BLaER1 (cell line): ENCODE measurements around the gene SHTN1.

Source experiments
- H3K27ac ChIP-seq: shearing (Covaris generic); formaldehyde crosslinking; 2 replicates; pipeline ENCODE4 v1.8.1; 2022
- H3K27me3 ChIP-seq: shearing (Covaris generic); formaldehyde crosslinking; 2 replicates; pipeline ENCODE4 v1.8.1; 2022
- H3K36me3 ChIP-seq: shearing (Covaris generic); formaldehyde crosslinking; 2 replicates; pipeline ENCODE4 v1.8.1; 2022
- H3K4me1 ChIP-seq: shearing (Covaris generic); formaldehyde crosslinking; 2 replicates; pipeline ENCODE4 v1.8.1; 2022
- H3K4me2 ChIP-seq: shearing (Covaris generic); formaldehyde crosslinking; 2 replicates; pipeline ENCODE4 v1.8.1; 2022
- H3K4me3 ChIP-seq: shearing (Covaris generic); formaldehyde crosslinking; 2 replicates; pipeline ENCODE4 v1.8.1; 2022
- H3K9ac ChIP-seq: shearing (Covaris generic); formaldehyde crosslinking; 2 replicates; pipeline ENCODE4 v1.8.1; 2022
- H3K9me3 ChIP-seq: shearing (Covaris generic); formaldehyde crosslinking; 2 replicates; pipeline ENCODE4 v1.8.1; 2022
- H4K20me1 ChIP-seq: shearing (Covaris generic); formaldehyde crosslinking; 2 replicates; pipeline ENCODE4 v1.8.1; 2022
- Cebpa-rat ChIP-seq: shearing (Covaris generic); IDR thresholded peaks from 2 replicates; pipeline ENCODE4 v1.8.1; 2022

Gene SHTN1

GRCh38 chr10:116880716-116881482, 124.1 kb downstream of the SHTN1 start:
- H3K9me3 ChIP-seq, result no peaks in the 10 kb centered on the region
- no peaks in the 10 kb centered on the region for H3K36me3 ChIP-seq
- H4K20me1 ChIP-seq, result no peaks in the 10 kb centered on the region
- no peak overlapping the region for H3K4me2 ChIP-seq
- H3K27ac ChIP-seq, result no peak overlapping the region
- no peaks in the 10 kb centered on the region for H3K27me3 ChIP-seq
- no peak overlapping the region for H3K9ac ChIP-seq
- no peaks in the 10 kb centered on the region for H3K4me1 ChIP-seq
- no peak overlapping the region for H3K4me3 ChIP-seq
- TF ChIP-seq Cebpa-rat, result no peak

- H4K20me1 ChIP-seq, result no peaks in the 10 kb centered on the region
- H3K4me1 ChIP-seq, result no peaks in the 10 kb centered on the region
- no peak overlapping the region for H3K9ac ChIP-seq
- no peak overlapping the region for H3K27ac ChIP-seq
- H3K4me2 ChIP-seq, result no peak overlapping the region
- no peak for TF ChIP-seq Cebpa-rat
- H3K27me3 ChIP-seq, result no peaks in the 10 kb centered on the region
- no peak overlapping the region for H3K4me3 ChIP-seq
- no peaks in the 10 kb centered on the region for H3K9me3 ChIP-seq
- no peaks in the 10 kb centered on the region for H3K36me3 ChIP-seq
Measured at GRCh38 chr10:116879817-116880216, 125.2 kb downstream of the SHTN1 start.

- Histone ChIP-seq H3K9me3 (no peaks in the 10 kb centered on the region), H3K27ac (no peak overlapping the region), H4K20me1 (no peaks in the 10 kb centered on the region), H3K4me2 (no peak overlapping the region), H3K27me3 (no peaks in the 10 kb centered on the region), H3K36me3 (no peaks in the 10 kb centered on the region), H3K4me3 (no peak overlapping the region), H3K9ac (no peak overlapping the region), H3K4me1 (no peaks in the 10 kb centered on the region)
- no peak for TF ChIP-seq Cebpa-rat
Measured at GRCh38 chr10:116878123-116878522, 126.9 kb downstream of the SHTN1 start.

DNA sequence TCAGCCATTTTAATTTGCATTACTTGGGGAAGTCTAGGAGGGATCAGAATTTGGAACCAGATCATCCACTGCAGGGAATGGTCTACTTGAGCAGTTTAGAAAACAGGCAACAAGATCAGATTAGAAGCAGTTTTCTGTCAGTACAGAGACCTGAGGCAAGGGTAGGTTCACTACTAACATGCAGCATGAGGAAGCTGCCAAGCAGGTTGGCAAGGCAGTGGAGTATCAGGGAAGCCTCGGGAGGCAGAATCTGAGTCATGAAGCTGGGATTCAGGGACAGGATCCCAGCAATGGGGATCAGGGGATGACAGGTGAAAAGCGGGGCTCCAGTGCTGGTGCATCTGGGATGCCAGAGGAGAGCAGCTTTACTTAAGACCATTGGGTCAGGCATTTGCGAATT, 127.6 kb downstream of the SHTN1 start:
- Histone ChIP-seq H3K27ac (no peak overlapping the region), H3K36me3 (no peaks in the 10 kb centered on the region), H3K4me1 (no peaks in the 10 kb centered on the region), H3K4me3 (no peak overlapping the region), H3K9ac (no peak overlapping the region), H3K9me3 (no peaks in the 10 kb centered on the region), H3K27me3 (no peaks in the 10 kb centered on the region), H3K4me2 (no peak overlapping the region), H4K20me1 (no peaks in the 10 kb centered on the region)
- no peak for TF ChIP-seq Cebpa-rat

DNA sequence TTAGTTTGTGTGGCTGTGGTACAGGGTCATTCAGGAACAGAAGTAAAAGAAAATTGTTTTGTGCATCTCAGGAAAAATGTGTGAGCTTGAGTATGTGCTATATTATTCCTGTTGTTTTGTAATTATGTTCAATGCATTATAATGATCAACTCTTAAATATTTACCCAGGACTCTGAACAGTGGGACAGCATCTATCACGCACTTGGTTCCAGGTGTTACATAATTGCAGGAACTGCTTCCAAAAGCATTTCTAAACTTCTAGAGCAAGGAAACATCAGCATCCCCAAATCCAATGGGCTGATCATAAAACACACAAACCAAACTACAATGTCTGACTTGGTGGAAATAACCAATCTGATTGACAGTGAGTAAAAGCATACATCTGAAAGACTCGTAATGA, 129.1 kb downstream of the SHTN1 start:
- no peak overlapping the region for H3K27ac ChIP-seq
- no peak overlapping the region for H3K4me2 ChIP-seq
- no peaks in the 10 kb centered on the region; the same call in 1 of the 2 replicates for H3K9me3 ChIP-seq
- no peaks in the 10 kb centered on the region for H3K27me3 ChIP-seq
- TF ChIP-seq Cebpa-rat, result no peak
- no peaks in the 10 kb centered on the region for H4K20me1 ChIP-seq
- no peak overlapping the region for H3K9ac ChIP-seq
- no peaks in the 10 kb centered on the region for H3K4me1 ChIP-seq
- no peak overlapping the region for H3K4me3 ChIP-seq
- H3K36me3 ChIP-seq, result no peaks in the 10 kb centered on the region

DNA sequence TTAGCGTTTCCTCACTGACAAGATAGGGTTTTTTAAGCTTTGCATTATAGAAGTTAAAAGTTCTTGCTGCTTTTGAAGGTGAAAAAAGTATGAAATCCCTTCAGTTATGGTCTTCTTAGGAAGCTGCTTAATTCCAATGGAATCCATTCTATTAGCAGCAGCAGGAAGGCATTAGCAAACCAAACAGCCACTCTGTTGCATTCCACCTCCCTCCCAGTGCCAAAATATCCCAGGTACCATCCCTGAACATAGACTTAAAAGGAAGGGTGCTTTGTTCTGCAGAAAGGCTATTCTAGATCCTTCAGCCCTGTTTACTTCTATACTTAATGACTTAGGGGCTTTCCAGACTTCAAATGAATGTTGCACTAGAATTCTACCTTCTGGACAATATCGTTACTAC, 131.9 kb downstream of the SHTN1 start:
- TF ChIP-seq Cebpa-rat, result no peak
- H3K9ac ChIP-seq, result no peak overlapping the region
- H3K9me3 ChIP-seq, result no peaks in the 10 kb centered on the region; the same call in 1 of the 2 replicates
- no peaks in the 10 kb centered on the region for H3K27me3 ChIP-seq
- H3K4me2 ChIP-seq, result no peak overlapping the region
- no peak overlapping the region for H3K4me3 ChIP-seq
- no peaks in the 10 kb centered on the region for H3K4me1 ChIP-seq
- H4K20me1 ChIP-seq, result no peaks in the 10 kb centered on the region
- H3K27ac ChIP-seq, result no peak overlapping the region
- no peaks in the 10 kb centered on the region for H3K36me3 ChIP-seq

DNA sequence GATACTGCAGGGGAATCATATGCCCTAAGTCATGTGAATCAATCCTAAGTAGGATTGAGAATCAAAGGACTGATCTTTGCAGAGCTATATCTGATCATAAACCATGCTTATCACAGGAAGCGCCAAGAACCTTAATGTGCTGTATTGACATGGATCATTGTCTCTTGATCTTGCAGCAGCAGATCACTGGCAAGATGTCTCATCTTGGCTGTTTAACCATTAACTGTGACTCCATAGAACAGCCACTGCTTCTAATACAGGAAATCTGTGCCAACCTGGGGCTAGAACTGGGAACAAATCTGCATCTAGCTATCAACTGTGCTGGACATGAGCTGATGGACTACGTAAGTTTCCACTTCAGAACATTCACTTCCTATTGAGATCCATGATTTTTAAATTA, 134.0 kb downstream of the SHTN1 start:
- Histone ChIP-seq H4K20me1 (no peaks in the 10 kb centered on the region), H3K9me3 (no peaks in the 10 kb centered on the region; the same call in 1 of the 2 replicates), H3K4me2 (no peak overlapping the region), H3K9ac (no peak overlapping the region), H3K27me3 (no peaks in the 10 kb centered on the region), H3K36me3 (no peaks in the 10 kb centered on the region), H3K4me1 (no peaks in the 10 kb centered on the region), H3K27ac (no peak overlapping the region), H3K4me3 (no peak overlapping the region)
- no peak for TF ChIP-seq Cebpa-rat

GRCh38 chr10:116868722-116869121, 136.3 kb downstream of the SHTN1 start:
- no peaks in the 10 kb centered on the region for H3K4me1 ChIP-seq
- no peaks in the 10 kb centered on the region for H3K27me3 ChIP-seq
- no peak overlapping the region for H3K9ac ChIP-seq
- no peak overlapping the region for H3K4me3 ChIP-seq
- no peak overlapping the region for H3K27ac ChIP-seq
- TF ChIP-seq Cebpa-rat, result no peak
- H3K4me2 ChIP-seq, result no peak overlapping the region
- no peaks in the 10 kb centered on the region for H4K20me1 ChIP-seq
- H3K9me3 ChIP-seq, result no peaks in the 10 kb centered on the region; the same call in 1 of the 2 replicates
- H3K36me3 ChIP-seq, result no peaks in the 10 kb centered on the region

- TF ChIP-seq Cebpa-rat, result no peak
- Histone ChIP-seq H3K9me3 (no peaks in the 10 kb centered on the region; the same call in 1 of the 2 replicates), H3K27ac (no peak overlapping the region)
Measured at GRCh38 chr10:116868198-116868676, 136.8 kb downstream of the SHTN1 start.

DNA sequence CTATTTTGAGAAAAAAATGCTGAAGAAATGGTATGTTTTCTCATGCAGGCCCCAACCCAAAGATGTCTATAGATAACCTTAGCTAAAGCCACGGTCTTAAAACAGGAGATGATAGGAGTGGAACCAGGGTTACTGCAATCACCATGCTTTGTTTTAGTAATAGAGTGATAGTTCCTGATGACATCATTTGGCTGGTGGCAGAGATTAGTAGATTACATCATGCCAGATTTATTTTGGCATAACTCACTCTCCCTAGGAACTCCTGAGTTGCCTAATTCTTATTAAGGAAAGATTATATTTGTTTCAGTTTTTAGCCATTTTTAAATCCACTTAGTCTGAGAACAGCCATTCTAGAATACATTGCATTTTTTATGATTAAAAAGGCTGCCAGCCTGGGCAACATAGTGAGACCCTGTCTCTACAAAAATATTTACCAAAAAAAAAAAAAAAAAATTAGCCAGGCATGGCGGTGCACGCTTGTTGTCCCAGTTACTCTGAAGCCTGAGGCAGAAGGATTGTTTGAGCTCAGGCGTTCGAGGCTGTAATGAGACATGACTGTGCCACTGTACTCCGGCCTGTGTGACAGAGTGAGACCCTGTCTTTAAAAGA, 137.9 kb downstream of the SHTN1 start:
- Histone ChIP-seq H3K4me2 (no peak overlapping the region), H3K9ac (no peak overlapping the region), H3K4me1 (no peaks in the 10 kb centered on the region), H3K4me3 (no peak overlapping the region), H4K20me1 (no peaks in the 10 kb centered on the region), H3K9me3 (no peaks in the 10 kb centered on the region; the same call in 1 of the 2 replicates), H3K36me3 (no peaks in the 10 kb centered on the region), H3K27ac (no peak overlapping the region), H3K27me3 (no peaks in the 10 kb centered on the region)
- TF ChIP-seq Cebpa-rat, result no peak

More at GRCh38 chr10:116868198-116868676, 136.8 kb downstream of the SHTN1 start:
- H3K4me2 ChIP-seq, result no peak overlapping the region
- no peaks in the 10 kb centered on the region for H4K20me1 ChIP-seq
- no peak overlapping the region for H3K4me3 ChIP-seq
- no peaks in the 10 kb centered on the region for H3K36me3 ChIP-seq
- H3K4me1 ChIP-seq, result no peaks in the 10 kb centered on the region
- H3K9ac ChIP-seq, result no peak overlapping the region
- H3K27me3 ChIP-seq, result no peaks in the 10 kb centered on the region
